ENCODE results near the gene SETD7. TPM values are rescaled to one million over a fixed set of nuclear protein-coding genes. Genes with fewer than 3 reads are reported as not detected.

The SETD7 gene
- polyA plus RNA-seq, 4 donors, result 12.6 to 15.3 (median 13.9) TPM

DNA sequence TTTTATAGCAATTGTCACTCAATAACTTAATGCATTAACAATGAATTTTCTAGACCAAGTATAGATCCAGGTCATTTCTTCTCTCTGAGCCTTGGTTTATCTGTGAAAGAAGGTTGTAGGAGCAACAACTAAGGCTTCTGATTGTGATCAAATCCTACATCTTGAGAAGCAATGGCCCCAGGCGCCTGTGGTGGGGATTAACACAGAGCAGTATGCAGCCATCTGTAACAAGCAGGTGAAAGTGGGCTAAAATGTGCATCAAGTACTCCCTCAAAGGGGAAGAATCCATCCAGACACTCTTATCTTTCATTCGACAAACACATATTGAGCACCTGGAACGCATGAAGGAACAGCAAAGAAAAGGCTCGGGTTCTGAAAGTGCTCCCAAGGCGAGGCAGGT, 19.1 kb upstream of the SETD7 start:
- no peak for DNase-seq (ENCODE audit: low read depth in 4 of 4, low spot score in 3 of 4)

DNA sequence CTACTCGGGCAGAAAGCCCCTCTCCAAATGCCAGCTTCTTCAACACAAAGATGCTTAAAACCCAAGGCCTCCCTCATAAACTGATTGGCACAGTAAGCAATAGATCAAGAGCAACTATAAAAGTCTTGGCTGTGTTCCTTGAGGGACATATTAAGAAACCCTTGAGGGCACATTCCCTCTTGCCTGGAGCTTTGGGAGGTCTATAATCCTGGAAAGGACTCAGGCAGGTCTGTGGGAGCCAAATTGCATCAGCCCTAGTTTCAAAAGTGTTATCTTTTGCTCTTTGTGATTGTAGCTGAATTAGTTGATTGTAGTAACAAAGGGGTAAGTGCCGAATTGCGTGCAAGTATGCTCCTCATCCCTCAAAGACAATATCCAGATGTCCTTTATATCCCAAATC, 18.6 kb upstream of the SETD7 start:
- no peak for DNase-seq (ENCODE audit: low read depth in 4 of 4, low spot score in 3 of 4)

DNA sequence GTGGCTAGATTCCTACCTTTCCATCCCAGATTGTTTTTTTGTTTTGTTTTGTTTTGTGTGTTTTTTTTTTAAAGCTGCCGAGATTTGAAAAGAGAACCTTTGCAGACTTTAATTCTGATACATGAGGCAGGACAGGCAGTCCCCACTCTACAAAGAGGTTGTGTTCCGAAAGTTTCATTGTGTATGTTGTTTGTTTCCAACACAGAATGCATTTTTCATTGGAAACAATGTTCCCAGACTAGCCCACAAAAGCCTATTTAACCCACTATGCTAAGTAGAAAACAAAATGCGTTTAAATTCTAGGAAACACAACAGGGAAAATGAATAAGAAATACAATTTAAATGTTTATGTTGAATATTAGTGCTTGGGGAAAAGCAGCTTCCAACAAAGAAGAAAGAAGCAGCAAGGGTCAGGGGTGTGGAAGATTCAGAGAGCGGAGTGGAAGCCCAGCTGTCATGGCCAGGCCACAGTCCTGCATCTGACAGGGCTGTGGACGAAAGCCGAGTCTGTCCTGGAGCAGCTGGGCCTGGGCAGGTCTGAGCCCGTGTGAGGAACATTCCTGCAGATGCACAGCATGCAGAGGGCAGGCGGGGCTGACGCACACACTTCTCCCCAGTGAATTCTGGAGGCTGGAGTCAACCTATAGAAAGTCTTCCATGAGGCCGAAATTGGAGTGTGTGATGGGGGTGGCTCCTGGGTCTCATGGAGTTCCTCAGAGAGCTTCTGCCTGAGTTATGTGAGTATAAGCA, 12.4 kb upstream of the SETD7 start:
- DNase-seq (ENCODE audit: low read depth in 4 of 4, low spot score in 3 of 4), result no peak

DNA sequence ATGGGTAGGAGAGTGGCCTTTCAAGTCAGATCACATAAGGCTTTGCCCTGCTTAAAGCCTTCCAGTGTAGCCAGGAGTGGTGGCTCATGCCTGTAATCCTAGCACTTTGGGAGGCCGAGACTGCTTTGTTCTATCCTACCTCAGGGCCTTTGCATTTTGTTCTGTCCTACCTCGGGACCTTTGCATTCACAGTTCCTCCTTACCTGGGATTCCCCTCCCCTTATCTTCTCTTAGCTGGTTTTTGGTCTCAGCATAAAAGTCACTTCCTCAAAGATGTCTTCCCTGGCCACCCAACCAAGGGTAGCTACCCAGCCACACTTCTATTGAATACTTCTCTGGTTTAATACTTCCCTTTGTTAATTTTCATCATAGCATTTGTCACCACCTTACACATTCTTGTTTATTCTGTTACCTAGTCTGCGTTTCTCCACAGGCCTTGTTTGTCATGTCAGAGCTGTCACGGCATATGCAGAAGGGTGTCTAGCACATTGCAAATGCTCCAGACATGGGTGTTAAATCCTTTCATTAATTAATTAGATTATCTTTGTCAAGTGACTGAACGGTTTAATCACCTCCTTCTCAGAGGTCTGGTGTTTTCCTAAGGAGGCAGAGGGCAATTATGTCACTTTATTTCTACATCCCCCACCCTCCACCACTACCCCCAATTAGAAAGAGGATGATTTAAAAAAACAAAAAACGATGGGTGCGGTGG, 11.3 kb upstream of the SETD7 start:
- DNase-seq (ENCODE audit: low read depth in 4 of 4, low spot score in 3 of 4), result no peak

DNA sequence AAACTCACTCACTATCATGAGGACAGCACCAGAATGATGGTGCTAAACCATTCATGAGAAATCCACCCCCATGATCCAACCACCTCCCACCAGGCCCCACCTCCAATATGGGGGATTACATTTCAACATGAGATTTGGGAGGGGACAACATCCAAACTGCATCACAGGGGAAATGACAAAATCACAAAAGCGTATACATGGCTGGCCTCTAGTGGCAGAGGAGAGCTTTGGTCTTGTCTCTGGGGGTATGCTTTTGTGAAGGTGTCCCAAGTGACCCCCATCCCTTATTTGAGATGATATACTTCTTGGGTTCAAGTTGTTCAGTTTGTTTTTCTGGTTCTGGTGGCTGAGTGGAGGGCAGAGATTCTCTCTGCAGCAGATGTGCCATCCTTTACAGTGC, 8.5 kb upstream of the SETD7 start:
- no peak for DNase-seq (ENCODE audit: low read depth in 4 of 4, low spot score in 3 of 4)

DNA sequence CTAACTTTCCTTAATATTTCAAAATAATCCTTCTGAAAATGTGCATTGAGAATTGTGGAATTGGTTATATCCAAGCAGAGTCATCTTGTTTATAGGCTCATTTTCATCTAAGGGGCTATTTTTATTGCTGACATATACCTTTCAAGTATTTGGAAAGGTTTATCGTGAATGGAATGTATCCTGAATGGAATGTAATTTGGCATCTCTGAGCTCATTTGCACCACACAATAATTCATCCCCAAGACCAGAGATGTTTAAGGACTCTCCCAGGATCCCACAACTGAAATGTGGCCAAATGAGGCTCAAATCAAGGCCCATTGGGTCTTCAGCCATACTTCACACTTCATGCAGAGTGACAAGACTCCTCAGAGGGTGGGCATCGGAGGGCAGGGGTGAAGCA, 7.5 kb upstream of the SETD7 start:
- no peak for DNase-seq (ENCODE audit: low read depth in 4 of 4, low spot score in 3 of 4)

DNA sequence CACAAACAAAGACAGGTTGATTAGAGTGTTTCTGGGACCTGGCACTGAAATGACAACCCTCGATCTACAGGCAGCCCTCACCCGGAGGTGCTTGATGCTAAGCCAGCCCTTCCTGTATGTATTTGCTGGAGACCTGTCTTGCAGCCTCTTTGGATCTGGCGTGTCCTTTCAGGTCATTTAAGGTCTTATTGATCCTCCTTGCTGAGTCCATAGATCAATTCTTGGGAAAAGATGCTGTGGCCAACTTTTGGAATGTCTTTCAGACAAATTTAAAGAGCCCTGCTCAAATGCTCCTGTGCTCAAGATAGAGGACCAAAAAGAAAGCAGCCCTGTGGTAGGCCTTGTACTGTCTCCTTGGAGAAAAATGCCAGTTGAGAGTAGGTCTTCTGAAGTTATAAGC, 6.8 kb upstream of the SETD7 start:
- DNase-seq (ENCODE audit: low read depth in 4 of 4, low spot score in 3 of 4), result no peak

DNA sequence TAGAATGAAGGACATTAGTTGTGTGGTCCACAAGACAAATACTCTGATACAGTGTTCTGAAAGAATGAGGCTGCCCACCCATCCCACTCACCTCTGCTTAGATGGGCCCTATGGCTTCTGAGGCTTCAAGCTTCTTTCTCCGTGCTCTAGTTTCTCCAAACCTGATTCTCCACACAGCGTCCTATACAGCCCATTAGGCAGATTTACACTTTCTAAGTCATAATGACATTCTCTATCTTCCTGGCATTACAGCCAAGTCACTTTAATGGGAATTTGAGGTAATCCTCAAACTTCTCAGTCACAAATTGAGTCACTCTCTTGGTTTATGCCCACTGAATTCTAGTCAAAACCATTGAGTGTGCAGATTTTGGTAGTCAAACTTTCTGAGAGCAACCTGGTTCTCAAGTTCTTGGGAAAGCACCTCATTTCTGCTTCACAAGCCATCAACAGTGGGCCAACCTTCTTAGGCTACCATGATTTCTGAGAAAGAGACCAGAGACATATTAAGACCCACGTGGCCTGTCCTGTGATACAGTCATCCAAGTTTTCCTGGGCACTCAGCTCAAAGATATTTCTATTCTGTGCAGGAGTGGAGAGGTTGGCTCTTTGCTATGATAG, 6.2 kb upstream of the SETD7 start:
- no peak for DNase-seq (ENCODE audit: low read depth in 4 of 4, low spot score in 3 of 4)

DNA sequence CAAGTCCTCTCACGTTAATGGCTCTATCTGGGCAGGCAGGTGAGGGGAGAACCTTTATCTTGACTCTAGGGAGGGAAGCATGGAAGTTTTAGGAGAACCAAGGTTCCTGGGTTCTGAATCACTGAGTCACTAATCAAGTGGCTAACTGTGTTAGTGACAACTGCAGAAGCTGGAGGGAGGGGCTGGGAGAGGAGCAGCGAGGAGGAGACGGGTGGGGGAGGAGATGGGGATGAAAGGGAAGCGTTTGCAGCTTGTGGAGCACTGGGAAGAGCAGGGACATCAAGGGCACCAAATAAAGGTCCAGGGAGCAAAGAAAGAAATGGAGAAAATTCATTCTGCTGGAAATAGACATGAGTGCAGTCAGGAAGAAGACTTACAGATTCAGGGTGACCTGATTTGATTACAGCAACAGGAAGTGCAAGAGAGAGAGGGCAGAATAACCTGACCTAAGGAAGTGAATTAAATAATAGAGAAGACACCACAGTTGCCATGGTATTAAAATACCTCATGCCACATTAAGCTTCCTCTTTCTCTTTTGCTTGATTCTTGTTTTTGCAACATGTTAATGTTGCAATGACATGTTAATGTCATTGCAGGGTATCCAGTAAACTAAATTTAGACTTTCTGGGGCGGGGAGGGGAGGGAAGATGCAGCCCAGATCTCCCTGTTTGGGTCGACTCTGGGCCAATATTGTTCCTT, 4.5 kb upstream of the SETD7 start:
- no peak for DNase-seq (ENCODE audit: low read depth in 4 of 4, low spot score in 3 of 4)

DNA sequence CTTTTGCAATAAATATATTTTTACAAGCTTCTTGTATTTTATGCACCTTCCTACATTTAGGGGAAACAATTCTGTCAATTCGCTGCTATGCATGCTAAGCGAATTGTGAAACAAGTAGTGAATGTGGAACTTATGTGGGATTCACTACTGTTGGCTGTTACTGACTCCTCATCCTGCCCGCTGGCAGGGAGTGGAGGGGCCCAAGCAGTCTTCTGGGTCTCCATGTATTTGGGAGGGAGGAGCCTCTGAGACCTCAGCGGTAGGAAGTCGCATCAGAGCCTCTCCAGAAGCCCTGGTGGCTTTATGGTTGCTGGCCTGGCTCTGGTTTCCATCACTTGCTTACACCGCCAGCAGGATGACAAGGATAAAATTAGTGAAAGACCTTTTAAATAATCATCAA, 3.7 kb upstream of the SETD7 start:
- DNase-seq (ENCODE audit: low read depth in 4 of 4, low spot score in 3 of 4), result no peak

DNA sequence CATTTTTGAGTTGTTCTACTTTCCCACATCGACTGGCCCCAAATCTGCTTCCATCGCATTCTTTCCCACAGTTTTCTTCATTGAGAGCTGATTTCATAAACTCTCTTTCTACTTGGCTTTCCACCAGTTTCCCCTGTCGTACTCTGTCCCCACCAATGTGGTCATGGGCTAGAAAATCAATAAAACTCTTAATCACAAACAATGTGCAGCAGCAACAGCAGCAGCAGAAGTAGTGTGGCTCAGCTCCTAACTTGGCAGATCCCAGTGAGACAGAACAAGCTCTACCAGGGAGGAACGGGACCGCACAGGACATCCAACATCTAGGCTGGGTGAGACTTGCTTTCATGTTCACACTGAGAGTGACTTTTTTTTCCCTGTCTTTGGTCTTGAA, 3.1 kb upstream of the SETD7 start:
- DNase-seq (ENCODE audit: low read depth in 4 of 4, low spot score in 3 of 4), result no peak

DNA sequence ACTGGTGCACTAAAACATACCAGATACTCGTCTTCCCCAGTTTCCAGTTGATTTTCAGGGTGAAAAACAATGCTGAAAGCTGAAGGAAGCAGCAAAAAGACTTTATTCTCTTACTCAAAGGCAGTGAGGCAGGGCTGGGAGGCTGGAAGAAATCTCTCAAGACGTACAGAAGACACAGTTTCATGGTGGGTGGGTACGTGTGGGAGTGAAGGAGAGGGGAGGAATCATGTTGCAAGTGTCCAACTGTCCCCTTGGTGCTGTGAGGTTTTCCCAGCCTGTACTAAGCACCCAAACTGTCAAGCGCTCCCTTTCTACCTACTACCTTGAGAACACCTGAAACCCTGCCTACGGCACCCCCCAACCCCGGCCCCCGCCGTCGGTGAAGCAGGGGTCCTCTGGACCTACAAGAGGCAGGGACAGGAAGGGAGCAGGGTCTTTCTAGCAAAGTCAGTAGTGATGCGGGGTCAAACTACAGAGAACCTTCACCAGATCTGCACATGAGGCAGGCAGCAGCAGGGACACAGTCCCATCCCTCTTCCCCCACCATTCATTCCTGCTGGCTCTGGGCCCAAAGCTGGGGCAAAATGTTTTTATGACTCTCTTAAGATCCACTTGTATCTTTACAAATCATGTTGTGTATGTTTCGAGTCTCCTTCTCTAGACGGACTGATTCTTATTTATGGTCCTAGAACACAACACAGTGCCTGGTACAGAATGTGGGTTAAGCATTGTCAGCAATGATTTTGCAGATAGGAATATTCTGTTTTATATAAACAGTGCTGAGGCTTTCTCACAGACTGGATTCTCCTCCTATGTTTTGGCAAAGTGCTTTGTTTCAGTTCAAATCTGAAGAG, 2.4 kb upstream of the SETD7 start:
- no peak for DNase-seq (ENCODE audit: low read depth in 4 of 4, low spot score in 3 of 4)

DNA sequence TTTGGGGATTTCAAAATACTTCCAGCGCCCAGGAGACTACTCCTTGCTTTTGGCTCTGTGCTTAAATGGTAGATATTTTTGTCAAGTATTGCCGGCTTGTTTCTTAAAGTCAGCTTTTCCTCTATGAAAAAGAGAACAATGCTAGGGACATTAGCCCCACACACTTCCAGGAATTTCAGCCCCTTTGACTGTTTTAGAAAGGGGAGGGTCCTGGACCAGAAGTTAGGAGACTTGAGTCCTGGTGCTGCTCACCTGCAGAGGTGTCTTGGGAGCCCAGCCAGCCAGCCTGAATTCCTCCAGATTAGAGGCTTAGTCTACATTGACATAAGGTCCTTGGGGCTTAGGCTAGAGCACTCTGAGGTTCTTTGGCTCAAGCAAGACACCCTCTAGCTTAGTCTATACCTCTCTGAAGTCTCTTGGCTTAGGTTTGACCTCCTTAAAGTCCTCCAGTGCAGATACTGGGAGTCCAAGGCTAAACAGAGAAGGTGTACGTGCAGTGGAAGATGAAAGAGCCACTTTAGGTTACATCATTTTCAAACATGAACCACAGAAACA, 1.6 kb upstream of the SETD7 start:
- no peak for DNase-seq (ENCODE audit: low read depth in 4 of 4, low spot score in 3 of 4)

DNA sequence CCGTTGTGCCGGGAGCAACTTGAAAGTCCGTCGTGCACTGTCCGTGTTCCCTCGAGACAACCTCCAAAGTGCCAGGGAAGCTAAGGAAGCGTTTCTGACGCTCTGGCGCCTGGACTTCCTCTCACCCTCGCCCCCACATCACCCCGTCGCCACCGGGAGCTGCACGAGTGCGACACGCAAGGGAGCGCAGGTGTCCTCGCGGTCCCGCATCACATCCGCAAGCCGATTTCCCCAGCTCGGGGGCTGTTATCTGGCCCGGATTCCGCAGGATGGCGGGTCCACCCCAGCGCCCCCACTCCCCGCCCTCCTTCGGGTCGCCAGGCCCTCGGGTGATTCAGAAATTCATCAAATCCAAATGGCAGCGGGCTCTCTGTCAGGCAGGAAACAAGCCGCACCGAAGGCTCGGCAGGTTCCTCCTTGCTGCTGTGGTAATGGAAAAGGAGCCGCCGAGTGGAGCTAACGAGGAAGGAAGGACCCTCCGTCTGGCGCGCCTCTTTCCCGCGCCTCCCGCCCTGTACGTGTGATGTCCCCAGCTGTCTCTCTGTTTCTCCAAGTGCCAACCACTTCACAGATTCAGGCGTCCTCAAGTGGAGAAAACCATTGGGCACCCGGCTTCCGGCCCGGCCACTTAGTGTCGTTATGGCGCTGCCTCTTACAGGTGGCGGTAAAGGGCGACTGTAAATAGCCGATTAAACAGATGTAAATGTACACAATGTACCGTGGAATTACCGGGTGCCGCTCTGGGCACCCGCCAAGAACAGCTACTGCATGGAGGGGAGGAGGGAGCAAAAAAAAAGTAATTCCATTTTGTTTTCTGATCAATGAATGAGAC, 921 bp upstream of the SETD7 start:
- peak in 1 of 4 donors; percentile 43 for DNase-seq (ENCODE audit: low read depth in 4 of 4, low spot score in 3 of 4)

DNA sequence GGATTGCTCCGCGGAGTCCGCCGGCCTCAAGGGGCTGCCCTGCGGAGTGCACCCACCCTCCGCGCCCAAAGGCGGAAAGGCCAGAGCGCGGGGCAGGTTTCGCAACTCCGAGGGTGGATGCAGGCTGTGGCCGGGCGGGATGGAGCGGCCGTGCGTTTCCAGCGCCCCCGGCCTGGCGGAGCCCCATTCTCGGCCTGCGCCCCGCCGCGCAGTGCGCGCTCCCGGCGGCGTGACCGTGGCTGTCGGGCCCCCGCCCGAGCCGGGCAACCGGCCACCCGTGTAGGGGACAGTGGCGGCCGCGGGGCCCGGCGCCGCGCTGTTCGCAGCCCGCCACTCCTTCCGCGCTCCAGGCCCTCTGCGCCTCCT, 331 bp downstream of the SETD7 start:
- DNase-seq (ENCODE audit: low read depth in 4 of 4, low spot score in 3 of 4), result no peak

DNA sequence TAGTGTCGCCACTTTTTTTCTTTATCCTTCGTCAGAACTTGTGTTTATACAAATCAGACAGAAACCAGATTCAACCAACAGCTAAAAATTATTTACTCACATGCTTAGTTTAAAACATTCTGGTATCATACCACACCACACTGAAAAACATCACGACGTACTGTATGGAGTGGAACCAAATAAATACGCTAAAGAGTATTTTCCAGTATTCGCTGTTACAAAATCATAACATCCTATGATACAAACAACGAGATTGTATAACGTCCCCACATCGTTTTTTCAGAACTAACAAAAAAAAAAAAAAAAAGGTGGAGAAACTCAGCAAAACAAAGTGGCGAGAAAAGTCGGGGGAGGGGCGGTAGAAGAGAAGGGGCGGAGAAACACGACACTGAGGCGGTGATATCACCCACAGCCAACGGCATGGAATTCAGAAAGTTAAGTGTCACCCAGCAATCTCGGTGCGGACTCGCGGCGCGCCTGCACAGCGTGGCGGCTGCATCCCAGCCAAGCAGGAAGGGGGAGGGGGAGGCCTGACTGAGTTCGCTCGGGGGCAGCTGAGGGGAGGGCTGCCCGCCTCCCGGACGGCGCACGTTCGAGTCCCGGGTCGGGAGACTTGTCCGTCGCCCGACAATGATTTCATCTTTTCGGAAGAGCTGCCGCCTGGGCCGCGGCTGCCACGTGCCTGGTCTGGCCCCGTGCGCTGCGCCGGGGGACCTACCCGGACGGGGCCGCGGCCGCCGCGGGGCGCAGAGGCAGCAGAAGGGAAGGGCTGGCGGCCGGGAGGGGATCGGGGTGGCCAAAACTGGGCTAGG, 920 bp downstream of the SETD7 start:
- peak; percentile 80 to 89 (median 84) for DNase-seq (ENCODE audit: low read depth in 4 of 4, low spot score in 3 of 4)

DNA sequence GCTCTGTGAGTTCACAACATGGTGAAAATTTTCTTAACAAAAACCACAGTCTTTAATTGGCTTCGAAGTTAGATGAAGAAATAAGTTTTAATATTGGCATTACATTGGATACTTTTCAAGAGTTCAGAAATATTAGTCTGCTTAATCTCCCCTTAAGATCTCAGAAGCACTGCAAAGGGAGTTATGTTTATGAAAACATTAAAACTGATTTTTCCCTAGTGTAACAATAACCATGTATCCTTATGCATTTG, 1.5 kb downstream of the SETD7 start:
- DNase-seq (ENCODE audit: low read depth in 4 of 4, low spot score in 3 of 4), result no peak

DNA sequence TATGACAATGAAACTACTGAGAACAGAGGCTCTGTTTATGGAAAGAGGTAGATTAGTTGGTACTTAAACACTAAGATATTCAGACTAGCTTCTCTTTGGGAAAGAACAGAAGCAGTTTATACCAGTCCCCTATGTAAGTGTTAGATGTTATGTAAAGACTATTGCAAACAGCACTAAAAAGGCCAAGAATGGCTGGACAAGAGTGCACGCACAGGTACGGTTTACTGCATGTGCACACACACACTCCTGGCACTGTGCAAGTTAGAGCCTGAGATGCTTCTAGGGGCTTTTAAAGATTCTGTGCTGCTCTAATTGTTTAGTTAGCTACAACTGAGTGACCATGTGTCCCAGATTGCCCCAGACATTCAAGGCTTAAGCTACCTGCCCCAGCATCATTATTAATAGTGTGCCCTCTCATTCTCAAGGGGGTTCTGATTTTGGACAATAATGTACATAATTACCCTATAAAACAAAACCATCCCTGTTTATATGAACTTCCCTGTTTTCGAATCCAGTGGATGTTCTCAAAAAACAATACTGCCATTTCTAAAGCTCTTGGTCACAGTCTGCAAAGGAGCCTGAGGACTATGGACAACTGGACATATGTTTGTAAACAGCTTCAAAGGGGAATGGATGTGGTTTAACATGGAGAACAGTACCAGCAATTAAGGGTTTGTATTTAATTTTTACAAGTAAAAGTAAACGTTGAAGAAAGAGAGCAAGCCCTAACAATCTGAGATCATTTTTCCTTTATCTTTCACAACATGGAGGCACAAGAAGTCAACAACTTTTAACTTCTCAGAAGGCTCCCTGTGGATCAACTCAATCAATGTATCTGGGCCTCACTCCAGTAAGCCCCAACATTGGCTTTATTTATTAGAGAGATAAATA, 2.0 kb downstream of the SETD7 start:
- no peak for DNase-seq (ENCODE audit: low read depth in 4 of 4, low spot score in 3 of 4)
